HT-29 (cell line): ENCODE results near the gene PALLD. TPM values are rescaled to one million over a fixed set of nuclear protein-coding genes. Genes with fewer than 3 reads are reported as not detected.

ENCODE experiments used
- DNase-seq: peaks from one replicate; pipeline ENCODE4 v3.0.0-alpha.2; 2015; ENCODE audit warnings: low spot score
- total RNA-seq: library from RNA; depleted of rRNA; stranded (reverse); fragments of >200 nt; shearing (Covaris generic); gene quantifications from 2 replicates; pipeline ENCODE4 v1.2.3, GENCODE V29; 2014

Gene PALLD
- total RNA-seq, 1 experiment from 2014 or later: 1.3 TPM

DNA sequence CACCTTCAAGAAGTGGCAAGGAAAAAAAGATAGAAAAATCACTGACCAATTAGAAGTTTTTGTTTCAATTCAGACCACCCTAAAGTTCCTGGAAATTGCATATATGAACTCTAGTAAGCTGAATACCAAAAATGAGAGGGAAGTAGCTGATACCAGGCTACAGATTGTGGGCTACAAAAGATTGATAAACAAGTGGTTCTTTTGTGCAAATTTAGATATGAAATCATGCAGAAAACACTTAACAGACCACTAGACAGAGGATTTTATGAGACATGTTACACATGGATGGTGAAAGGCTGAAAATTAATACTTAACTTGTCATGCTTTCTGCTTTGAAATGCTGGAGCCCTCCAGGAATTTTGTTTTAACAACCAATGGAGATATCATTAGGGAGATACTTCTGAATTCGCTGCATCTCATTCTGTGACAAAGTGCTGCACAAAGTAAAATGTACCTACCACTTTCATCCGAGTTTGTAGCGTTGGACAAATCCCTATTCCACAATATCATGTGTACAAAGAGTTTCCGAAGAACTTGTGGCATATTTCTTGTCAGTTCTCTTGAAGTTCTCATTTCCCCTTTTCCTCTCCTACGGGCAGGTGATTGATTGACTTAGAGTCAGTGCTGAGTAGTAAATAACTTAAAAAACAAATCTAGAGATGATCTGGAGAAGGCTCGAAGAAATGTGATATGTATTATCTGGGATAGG is 235.0 kb downstream of the PALLD start:
- DNase-seq: no peak

DNA sequence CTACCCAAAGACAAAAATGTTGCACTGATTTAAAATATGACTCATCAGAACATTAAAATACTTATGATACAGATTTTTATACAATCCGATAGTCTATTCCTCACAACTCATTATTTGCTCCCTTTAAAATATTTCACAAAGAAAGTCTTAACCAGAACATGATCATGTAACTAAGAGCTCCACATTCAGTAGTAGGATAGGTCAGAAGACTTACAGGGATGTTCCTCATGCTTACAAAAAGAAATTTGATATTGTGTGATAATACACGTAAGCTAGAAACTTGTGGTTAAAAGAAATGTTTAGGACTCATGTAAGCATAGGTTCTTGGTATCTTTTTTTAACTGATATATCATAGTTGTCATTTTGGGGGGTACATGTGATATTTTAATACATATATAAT is 235.9 kb downstream of the PALLD start:
- DNase-seq: no peak

DNA sequence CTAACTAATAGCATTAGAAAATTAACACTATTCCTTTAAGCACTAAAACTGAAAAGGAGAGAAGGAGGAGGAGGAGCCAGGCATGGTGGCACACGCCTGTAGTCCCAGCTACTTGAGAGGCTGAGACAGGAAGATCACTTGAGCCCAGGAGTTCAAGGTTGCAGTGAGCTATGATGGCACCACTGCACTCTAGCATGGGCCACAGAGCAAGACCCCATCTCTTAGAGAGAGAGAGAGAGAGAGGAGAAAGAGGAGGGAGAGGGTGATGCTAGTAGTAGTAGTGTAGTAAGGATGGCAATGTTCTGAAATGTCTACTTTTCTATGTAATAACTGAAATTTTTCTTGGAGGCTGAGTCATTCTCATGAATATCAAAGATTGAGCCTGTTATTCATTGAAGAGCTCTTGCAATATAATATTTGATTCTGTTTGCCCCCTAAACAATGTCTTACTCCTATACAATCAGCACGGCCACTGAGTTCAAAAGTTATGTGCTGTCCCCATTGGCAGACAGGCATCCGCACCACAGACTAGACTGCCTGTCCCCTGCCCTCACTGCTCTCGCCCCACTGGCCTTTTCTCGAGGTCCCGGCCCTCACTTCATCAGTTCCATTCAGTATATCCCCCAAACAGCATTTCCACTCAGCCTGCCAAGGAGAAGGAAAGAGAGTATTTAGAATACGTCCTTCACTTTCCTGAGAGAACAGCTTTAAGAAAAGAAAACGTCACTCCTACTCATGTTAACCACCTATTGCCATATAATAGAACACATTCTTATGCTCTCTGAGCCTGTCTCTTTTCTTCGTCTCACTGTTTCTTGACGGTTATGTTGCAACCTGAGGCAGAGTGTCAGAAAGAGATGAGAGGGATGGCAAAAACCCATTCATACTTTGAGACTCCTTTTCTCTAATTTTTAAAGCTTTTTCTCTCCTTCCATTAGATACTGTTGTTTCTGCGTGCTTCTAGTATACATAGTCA is 238.1 kb downstream of the PALLD start:
- no peak for DNase-seq

DNA sequence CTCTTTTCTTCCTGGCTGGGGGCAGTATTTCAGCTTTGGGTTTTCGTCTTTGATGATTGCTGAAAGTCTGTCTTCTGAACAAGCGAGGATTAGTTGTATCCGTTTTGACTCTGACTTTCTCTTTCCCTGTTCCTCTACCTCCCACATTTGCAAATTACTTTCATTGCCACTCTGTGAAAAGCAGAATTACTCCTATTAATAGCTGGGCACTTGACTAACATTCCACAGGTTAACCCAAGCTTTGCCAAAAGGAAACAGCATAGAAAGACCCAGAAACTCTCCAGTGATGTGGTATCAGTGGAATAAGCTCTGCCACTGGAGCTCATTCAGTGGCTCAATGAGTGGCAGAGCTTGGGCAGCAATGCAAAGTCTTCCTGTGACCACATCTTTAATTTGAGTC is 238.9 kb downstream of the PALLD start:
- DNase-seq: no peak

DNA sequence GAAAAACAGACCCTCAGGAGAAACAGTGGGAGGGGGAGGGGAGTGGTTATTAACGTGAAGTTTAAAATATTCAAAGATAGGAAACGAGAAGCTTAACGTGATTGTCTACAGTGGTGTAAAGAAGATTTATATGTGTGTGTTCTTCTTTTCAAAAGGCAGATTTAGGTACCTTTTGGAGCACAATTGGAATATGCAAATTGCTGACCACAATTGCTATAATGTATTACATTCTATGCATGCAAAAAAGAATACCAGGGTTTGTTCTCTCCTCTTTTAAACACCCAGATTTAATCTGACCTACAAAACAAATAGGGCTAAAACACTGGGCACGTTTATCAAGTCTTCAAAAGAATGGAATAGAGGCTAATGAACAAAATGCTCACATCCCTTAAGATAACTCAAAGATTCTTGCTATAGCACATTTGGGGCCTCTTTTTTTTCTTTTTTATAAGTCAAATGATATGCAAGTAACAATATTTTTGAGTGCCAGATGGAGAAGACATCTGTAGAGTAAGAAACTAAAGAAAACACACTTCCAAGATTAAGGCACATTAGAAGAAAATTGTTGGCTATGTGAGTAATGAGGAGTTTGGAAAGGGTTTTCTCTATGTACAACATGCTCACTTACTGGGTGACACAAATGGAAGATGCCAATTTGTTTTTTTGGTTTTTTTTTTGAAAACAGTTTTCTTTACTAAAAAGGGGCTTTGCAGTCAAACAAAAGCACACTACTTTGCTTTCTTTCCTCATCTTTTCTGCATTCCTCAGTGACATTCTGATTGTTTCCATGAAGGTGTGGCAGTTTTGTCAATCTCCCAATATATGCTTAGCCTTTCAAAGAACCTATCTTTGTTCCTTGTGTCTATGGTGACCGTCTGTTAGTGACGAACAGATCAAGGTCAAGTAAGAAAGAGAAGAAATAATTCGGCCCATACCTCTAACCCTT is 240.3 kb downstream of the PALLD start:
- no peak for DNase-seq

DNA sequence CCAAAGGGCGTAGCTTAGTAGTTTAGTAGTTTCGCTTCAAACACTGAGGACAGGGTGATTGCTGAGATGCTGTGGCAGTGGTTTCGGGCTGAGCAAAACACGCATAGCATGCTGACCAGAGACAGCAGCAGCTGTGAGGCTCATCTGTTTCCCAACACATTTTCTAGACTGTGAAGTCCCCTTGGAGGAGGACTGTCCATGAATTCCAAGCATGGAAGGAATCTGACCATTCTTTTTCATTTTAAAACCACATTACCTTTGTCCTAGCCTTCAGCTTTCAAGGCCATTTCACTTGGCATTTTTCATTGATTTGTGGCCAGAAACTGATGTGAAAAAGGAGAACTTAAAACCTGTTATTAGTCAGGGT is 240.9 kb downstream of the PALLD start:
- DNase-seq: no peak

DNA sequence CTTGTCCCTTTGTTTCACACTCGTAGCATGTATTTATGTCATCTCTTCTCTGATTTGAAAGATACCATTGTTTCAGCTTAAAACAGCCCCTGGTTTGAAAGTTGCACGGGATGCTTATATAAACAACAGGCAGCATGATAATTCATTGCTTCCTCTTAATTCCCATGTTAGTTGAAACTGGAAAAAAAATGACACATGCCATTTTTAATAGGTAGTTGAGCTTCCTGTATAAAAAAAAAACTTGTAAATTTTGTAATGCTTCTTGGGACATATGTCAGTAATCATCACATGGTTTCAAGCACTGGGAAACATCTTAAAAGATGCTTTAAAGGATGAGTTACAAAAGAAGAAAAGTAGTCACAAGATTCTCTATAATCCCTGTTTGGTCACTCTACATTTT is 243.0 kb downstream of the PALLD start:
- no peak for DNase-seq

DNA sequence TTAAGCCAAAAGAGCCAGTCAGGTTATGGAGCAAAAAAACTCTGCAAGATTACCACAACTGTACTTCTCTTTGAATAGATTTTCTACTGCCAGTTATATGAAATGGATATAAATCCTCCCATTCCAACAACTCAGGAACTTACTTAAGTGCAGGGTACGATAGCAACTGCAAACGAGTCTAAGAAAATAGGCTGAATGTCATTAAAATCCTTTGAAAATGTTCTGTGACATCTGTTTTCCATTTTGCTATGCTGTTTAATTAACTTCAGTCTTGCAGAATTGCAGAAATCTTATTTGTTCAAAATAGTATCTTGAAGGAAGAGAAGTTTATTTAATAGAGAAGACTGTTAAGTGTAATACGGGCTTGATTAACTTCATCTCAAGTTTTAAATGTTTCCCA is 243.8 kb downstream of the PALLD start:
- no peak for DNase-seq

DNA sequence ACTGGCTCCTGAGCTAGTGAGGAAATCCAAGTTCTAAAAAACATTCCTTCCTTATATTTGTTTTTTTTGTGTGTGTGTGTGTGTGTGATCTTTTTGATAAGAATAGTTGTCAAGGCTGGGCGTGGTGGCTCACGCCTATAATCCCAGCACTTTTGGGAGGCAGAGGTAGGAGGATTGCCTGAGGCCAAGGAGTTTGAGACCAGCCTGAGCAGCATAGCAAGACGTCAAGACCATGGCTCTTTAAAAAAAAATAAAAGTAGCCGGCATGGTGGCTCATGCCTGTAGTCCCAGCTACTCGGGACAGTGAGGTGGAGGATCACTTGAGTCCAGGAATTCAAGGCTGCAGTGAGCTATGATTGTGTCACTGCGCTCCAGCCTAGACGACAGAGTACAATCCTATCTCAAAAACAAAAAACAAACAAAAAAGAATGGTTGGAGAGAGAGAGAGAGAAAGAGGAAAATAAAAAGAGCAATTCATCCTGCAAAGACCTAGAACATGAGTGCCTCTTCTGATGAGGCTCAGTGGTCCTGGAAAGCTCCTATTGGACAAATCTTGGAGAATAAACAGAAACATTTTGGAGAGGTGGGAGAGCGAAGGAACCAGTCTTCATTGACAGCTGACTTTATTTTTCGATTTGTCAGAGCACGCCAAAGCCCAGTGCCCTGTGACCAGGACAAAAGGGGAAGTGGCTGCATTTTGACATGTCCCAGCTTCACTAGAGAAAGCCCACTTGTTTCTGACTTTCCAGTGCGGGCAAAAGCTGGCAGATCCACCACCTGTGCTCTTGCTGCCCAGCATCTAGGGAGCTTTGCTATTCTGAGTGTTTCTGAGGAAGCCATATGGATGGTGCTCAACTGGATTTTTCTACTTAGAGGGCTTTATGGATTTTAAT is 244.7 kb downstream of the PALLD start:
- DNase-seq: no peak

DNA sequence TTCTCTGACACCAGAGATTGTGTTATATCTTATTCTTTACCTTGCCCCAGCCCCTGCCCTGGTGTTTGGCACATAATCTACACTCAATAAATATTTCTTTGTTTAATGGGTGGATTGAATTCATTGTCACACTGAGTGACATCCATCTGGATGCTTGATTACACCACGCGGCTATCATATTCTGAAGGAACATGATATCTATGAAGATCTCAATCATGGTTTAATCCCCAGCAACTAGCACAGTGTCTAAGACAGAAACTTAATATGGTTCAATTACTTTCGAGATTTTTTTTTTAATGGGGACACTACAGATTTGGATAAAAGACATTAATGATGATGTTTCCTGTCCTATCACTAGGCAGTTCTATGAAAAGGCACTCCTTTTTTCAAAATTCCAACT is 246.3 kb downstream of the PALLD start:
- DNase-seq: no peak

DNA sequence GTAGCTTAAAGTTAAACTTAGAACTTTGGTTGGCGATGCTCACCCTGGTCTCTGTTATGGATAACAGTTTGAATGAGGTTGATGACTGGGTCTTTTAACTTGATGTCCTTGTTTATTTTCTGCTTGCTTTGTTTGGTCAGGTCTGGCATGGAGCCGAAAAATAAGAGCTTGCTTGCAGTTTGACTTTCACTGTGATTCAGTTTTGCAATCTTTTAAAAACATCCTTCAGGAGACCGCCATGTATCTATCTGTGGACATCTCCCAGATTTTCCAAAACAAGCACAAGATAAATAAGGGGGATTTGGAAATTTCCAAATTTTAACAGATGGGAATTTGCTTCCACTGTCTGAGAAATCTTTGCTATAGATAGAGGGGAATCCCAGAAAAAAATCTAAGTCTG is 246.7 kb downstream of the PALLD start:
- no peak for DNase-seq

DNA sequence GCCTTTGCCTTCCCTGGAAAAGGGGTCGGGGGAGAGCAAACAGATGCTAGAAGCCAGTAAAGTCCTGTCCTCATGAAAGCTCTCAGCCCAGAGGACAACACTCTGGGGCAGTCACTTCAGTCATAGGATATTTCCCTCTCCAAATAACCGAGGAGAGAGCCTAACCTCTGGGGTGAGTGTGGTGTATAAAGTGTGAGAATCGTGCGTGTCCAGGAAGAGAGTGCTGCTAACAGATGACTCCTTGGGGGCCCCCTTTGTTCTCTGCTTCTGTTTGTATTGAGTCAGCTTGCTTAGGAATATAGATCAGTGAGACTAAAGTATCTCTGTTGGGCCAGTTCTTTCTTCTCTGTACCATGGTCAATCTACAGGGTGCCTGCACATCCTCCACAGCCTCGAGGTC is 247.2 kb downstream of the PALLD start:
- no peak for DNase-seq

DNA sequence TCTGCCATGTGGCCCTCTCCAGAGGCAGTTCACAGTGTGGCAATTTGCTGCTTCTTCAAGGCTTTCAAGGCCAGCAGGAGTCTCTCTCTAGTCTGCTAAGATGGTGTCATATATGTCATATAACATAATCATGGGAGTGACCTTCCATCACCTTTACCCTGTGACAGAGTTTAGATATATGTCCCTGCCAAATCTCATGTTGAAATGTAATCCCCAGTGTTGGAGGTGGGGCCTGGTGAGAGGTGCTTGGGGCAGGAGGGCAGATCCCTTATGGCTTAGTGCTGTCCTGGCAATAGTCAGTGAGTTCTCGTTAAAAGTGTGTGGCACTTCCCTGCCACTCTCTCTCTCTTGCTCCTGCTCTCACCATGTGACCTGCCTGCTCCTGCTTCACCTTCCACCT is 252.0 kb downstream of the PALLD start:
- DNase-seq: no peak

DNA sequence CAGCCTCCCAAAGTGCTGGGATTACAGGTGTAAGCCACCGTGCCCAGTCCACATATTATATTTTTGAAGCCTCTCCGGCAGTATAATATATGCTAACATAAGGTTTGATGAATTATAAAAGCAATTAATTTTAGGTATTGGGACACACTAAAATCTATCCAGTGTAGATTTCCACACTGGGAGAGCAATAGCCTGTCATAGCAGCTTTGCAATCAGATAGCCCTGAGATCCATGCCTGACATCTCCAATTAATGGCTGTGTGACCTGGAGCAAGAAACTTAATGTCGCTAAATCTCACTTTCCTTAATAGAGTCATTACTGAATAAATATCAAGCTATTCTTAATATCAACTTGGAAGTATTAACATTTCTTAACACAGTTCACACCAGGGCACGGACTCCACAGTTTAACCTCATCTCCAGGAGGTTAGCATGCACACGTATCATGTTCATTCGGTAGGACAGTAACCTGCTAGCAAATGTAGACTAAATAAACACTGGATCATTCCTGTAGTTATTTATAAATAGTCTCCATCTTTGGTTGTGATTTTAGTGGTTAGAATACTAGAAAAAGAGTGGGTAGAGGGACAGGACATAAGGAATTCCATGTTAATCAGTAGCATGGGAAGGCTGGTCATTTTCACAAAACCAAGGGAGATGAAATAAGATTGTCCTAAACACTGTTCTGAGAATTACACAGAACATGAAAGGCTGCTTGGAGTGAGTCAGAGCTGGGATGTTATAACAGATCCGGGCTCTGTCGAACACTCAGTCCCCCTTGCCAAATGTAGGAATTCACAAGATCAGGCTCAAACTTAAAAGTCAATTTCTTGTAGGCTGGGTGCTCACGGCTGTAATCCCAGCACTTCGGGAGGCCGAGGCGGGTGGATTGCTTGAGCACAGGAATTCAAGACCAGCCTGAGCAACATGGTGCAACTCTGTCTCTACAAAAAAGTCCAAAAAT is 254.7 kb downstream of the PALLD start:
- DNase-seq: no peak

DNA sequence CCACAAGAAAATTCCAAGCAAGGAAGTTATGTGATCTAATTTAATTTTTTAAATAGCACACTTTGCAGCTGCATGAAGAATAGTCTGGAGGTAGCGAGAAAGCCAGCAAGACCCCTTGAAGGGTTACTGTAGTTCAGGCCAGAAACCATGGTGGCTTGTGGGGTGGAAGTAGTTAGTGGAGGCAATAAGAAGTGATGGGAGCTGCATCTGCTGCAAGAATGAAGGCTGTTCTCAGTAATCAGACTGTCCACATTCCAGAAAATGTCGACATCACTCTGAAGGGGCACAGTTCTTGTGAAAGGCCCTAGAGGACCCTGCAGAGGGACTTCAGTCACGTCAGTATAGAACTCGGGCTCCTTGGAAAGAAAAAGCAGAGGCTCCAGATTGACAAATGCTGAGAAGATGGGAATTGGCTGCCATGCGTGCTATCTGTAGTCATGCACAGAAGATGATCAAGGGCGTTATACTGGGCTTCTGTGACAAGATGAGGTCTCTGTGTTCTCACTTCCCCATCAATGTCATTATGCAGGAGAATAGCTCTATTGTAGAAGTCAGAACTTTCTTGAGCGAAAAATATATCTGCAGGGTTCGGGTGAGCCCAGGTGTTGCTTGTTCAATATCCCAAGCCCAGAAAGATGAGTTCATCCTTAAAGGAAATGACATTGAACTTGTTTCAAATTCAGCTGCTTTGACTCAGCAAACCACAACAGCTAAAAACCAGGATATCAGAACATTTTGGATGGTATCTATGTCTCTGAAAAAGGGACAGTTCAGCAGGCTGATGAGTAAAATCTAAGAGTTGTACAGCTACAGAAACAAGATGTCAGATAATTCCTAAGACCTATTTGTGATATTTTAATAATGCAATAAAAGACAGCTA is 259.0 kb downstream of the PALLD start:
- DNase-seq: no peak

DNA sequence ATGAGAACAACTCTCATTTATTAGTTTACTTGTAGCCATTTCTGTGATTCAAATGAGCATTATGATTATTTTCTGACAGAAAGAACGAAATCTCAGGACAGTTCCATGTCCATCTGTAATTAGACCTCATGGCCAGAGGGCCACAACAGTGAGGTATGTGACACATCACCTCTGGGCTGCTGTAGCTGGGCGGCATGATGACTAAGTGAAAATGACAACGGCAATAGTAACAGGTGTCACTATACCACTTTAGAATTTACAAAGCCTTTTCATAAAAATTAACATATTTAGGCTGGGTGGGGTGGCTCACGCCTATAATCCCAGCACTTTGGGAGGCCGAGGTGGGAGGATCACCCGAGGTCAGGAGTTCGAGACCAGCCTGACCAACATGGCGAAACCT is 260.6 kb downstream of the PALLD start:
- DNase-seq: no peak

DNA sequence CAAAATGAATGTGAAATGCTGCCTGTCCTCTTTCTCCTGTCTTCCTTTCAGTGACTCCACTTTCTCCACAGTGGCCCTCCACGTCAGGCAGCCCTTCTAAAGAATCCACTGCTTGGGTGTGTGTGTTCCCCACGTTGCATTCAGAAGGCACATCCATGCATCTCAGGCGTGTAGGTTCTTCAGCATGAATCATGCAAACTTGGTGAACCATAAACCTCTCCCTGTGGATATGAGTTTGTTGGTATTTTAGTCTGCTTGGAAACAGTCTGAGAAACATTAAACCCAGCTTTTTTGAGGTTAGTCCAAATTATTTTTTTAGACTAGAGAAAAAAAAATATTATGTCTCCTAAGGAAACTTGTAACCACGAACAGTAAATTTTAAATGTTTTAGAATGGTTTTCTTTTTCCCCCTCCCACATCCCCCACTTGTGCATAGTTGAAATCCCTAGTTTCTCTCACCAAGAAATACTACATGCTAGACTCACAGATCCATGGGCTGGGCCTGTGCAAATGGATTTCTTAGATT is 261.6 kb downstream of the PALLD start:
- no peak for DNase-seq

DNA sequence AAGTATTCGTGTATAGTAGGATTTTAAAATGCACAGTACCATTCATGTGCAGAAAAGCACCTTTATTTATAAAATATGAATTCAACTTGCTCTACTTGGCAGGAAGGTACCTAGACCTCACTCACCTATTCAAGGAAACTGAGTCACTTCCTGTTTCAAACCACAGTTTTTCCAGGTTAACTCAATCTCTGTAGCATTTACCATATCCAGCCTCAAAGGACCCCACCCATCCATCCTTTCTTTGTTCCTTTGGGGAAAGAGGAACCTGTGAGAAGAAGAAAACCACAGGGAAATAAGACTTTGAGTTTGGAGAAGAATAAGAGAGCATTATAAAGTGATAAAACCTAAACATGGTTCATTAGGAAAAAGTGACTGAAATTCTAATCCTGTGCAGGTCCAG is 262.5 kb downstream of the PALLD start:
- no peak for DNase-seq
